ENCODE data around the gene TUBG1. TPM values are rescaled to one million over a fixed set of nuclear protein-coding genes. Genes with fewer than 3 reads are reported as not detected.
"Not testable (repeated sequence)": the region's sequence is repeated elsewhere in the genome, so short reads cannot be mapped to it uniquely, and the experiment has no call there.

TUBG1 gene
- total RNA-seq, 2 donors from 2014 or later, result 28.8 to 55.9 TPM

- Histone ChIP-seq H3K4me3 (peak within 1 kb of the TSS; percentile 50 to 71), H3K9me3 (no peaks in the 10 kb centered on the region), H3K27ac (peak within 1 kb of the TSS; percentile 73 to 79), H3K27me3 (no peaks in the 10 kb centered on the region), H3K36me3 (peaks cover 13% of the 10 kb centered on the region), H3K4me1 (peaks cover 0 to 17% of the 10 kb centered on the region in 2 donors)
- peak in 1 of 2 donors; percentile 25 for TF ChIP-seq CTCF (IDR thresholded peaks at IDR 0.05)
- peak; percentile 85 for DNase-seq (ENCODE audit: low spot score)
Observed at GRCh38 chr17:42659079-42659931, 49.8 kb downstream of the TUBG1 start, which contains the start of gene TUBG2. TSS of gene TUBG2 (plus strand) at chr17:42659284. CDS start at chr17:42659504, 220 bp downstream.

- H3K27ac ChIP-seq, result peak overlapping the region; percentile 73 to 79
- not testable (repeated sequence) for DNase-seq (ENCODE audit: low spot score); H3K27me3 ChIP-seq; H3K9me3 ChIP-seq
- H3K4me3 ChIP-seq, result peak overlapping the region; percentile 50 to 71
- peaks cover 17% of the 10 kb centered on the region for H3K36me3 ChIP-seq
- peaks cover 0 to 15% of the 10 kb centered on the region in 2 donors for H3K4me1 ChIP-seq
Observed at GRCh38 chr17:42659932-42660274, 50.4 kb downstream of the TUBG1 start.

GRCh38 chr17:42660692-42661345 is 51.3 kb downstream of the TUBG1 start:
- no peak for DNase-seq (ENCODE audit: low spot score)
- peaks cover 0 to 15% of the 10 kb centered on the region in 2 donors for H3K4me1 ChIP-seq
- no peaks in the 10 kb centered on the region for H3K27me3 ChIP-seq
- peak overlapping the region in 1 of 2 donors; percentile 60 for H3K27ac ChIP-seq
- peaks cover 26% of the 10 kb centered on the region for H3K36me3 ChIP-seq
- no peak for TF ChIP-seq CTCF (IDR thresholded peaks at IDR 0.05)
- H3K4me3 ChIP-seq, result no peak overlapping the region
- no peaks in the 10 kb centered on the region for H3K9me3 ChIP-seq

Other genes with a start within 250 kb of the TUBG1 start
- 100 to 1,000 TPM; 105 to 150 TPM for gene STAT3, start 221.2 kb upstream of the TUBG1 start, total RNA-seq
- 100 to 1,000 TPM; 202 to 348 TPM for gene CAVIN1, start 186.4 kb upstream of the TUBG1 start, total RNA-seq
- gene ATP6V0A1, start 150.8 kb upstream of the TUBG1 start, total RNA-seq, result 10 to 100 TPM; 38.9 to 67.5 TPM
- gene NAGLU, start 73.4 kb upstream of the TUBG1 start, total RNA-seq, result 10 to 100 TPM; 19.6 to 22.1 TPM
- gene HSD17B1, start 56.8 kb upstream of the TUBG1 start, total RNA-seq, result under 1 TPM; 0.39 to 0.78 TPM
- 10 to 100 TPM; 18.1 to 19.0 TPM for gene COASY, start 47.5 kb upstream of the TUBG1 start, total RNA-seq
- gene MLX, start 42.6 kb upstream of the TUBG1 start, total RNA-seq, result 10 to 100 TPM; 40.1 to 63.6 TPM
- 1 to 10 TPM; 1.2 to 1.6 TPM for gene PSMC3IP, start 32.0 kb upstream of the TUBG1 start, total RNA-seq
- gene RETREG3, start 309 bp upstream of the TUBG1 start, total RNA-seq, result 10 to 100 TPM; 30.4 to 31.1 TPM
- gene TUBG2, start 49.6 kb downstream of the TUBG1 start, total RNA-seq, result 10 to 100 TPM; 18.2 to 25.7 TPM
- 10 to 100 TPM; 14.5 to 26.5 TPM for gene PLEKHH3, start 67.3 kb downstream of the TUBG1 start, total RNA-seq
- gene CCR10, start 72.2 kb downstream of the TUBG1 start, total RNA-seq, result 1 to 10 TPM; 1.3 to 4.4 TPM
- gene CNTNAP1, start 72.8 kb downstream of the TUBG1 start, total RNA-seq, result 1 to 10 TPM in 1 of 2 donors, under 1 TPM in 1; 0.96 to 2.0 TPM
- 10 to 100 TPM; 30.5 to 32.5 TPM for gene EZH1, start 135.4 kb downstream of the TUBG1 start, total RNA-seq
- 10 to 100 TPM; 28.9 to 35.2 TPM for gene RAMP2, start 151.5 kb downstream of the TUBG1 start, total RNA-seq
- 10 to 100 TPM; 37.9 to 39.8 TPM for gene VPS25, start 163.8 kb downstream of the TUBG1 start, total RNA-seq
- gene WNK4, start 170.9 kb downstream of the TUBG1 start, total RNA-seq, result under 1 TPM in 1 of 2 donors, not detected in 1; 0.08 TPM
- 10 to 100 TPM; 71.6 to 77.4 TPM for gene COA3, start 189.0 kb downstream of the TUBG1 start, total RNA-seq
- gene CNTD1, start 189.2 kb downstream of the TUBG1 start, total RNA-seq, result under 1 TPM in 1 of 2 donors, not detected in 1; 0.16 TPM
- gene BECN1, start 214.6 kb downstream of the TUBG1 start, total RNA-seq, result 100 to 1,000 TPM in 1 of 2 donors, 10 to 100 TPM in 1; 67.9 to 105 TPM
- 10 to 100 TPM; 63.8 to 66.1 TPM for gene PSME3, start 223.7 kb downstream of the TUBG1 start, total RNA-seq
- under 1 TPM in 1 of 2 donors, not detected in 1; 0.55 TPM for gene AOC2, start 234.9 kb downstream of the TUBG1 start, total RNA-seq
- 10 to 100 TPM in 1 of 2 donors, 1 to 10 TPM in 1; 7.8 to 10.3 TPM for gene AOC3, start 241.5 kb downstream of the TUBG1 start, total RNA-seq

Data from right atrium auricular region (tissue), 2 donors.